HT-29 (cell line): ENCODE data around the gene SLC25A44. TPM values are rescaled to one million over a fixed set of nuclear protein-coding genes. Genes with fewer than 3 reads are reported as not detected.

Experiments used
- DNase-seq: peaks from one replicate; pipeline ENCODE4 v3.0.0-alpha.2; 2015; ENCODE audit warnings: low spot score
- total RNA-seq: library from RNA; depleted of rRNA; stranded (reverse); fragments of >200 nt; shearing (Covaris generic); gene quantifications from 2 replicates; pipeline ENCODE4 v1.2.3, GENCODE V29; 2014

Gene SLC25A44
- total RNA-seq, 1 experiment from 2014 or later = 21.6 TPM

GRCh38 chr1:156241311-156241811 lies 47.5 kb downstream of the SLC25A44 start:
- DNase-seq = peak; percentile 35

- no peak for DNase-seq
These were observed 48.0 kb downstream of the SLC25A44 start, which contains the start of gene BGLAP for GRCh38 chr1:156241926-156242325. Gene BGLAP (plus strand): TSS chr1:156242184. CDS start chr1:156242232, 48 bp downstream.

GRCh38 chr1:156242738-156243137 lies 48.8 kb downstream of the SLC25A44 start:
- no peak for DNase-seq

- no peak for DNase-seq
These were observed 50.2 kb downstream of the SLC25A44 start for GRCh38 chr1:156244126-156244525.

GRCh38 chr1:156244712-156245111 lies 50.8 kb downstream of the SLC25A44 start:
- DNase-seq = no peak

- peak; percentile 38 for DNase-seq
These were observed 51.7 kb downstream of the SLC25A44 start for GRCh38 chr1:156245451-156246232.

GRCh38 chr1:156246241-156246780 lies 52.4 kb downstream of the SLC25A44 start:
- DNase-seq = no peak

- DNase-seq = peak; percentile 59
These were observed 53.0 kb downstream of the SLC25A44 start for GRCh38 chr1:156246781-156247459.

GRCh38 chr1:156247460-156248322 lies 53.8 kb downstream of the SLC25A44 start, which contains the start of gene PAQR6:
Gene PAQR6 (minus strand): TSS chr1:156248056. CDS start chr1:156246731, 1,325 bp downstream.
- peak; percentile 88 for DNase-seq

GRCh38 chr1:156248323-156248683 lies 54.4 kb downstream of the SLC25A44 start:
- no peak for DNase-seq

GRCh38 chr1:156249593-156249992 lies 55.7 kb downstream of the SLC25A44 start:
- no peak for DNase-seq

- peak; percentile 36 for DNase-seq
These were observed 57.6 kb downstream of the SLC25A44 start for GRCh38 chr1:156251527-156251926.

GRCh38 chr1:156253634-156254033 lies 59.7 kb downstream of the SLC25A44 start:
- DNase-seq = no peak

- no peak for DNase-seq
These were observed 63.8 kb downstream of the SLC25A44 start for GRCh38 chr1:156257711-156258110.

- DNase-seq = no peak
These were observed 65.0 kb downstream of the SLC25A44 start for GRCh38 chr1:156258859-156259258.

GRCh38 chr1:156259805-156260204 lies 65.9 kb downstream of the SLC25A44 start:
- DNase-seq = peak; percentile 22

GRCh38 chr1:156260896-156261295 lies 67.0 kb downstream of the SLC25A44 start:
- no peak for DNase-seq
